ENCODE data around the gene ITIH2. TPM values are rescaled to one million over a fixed set of nuclear protein-coding genes. Genes with fewer than 3 reads are reported as not detected.
A peak's percentile ranks its signal among the peaks of the same experiment; 100 is the strongest.

Gene ITIH2
- total and polyA plus RNA-seq, 2 of the 8 experiments (the other 6 are each of a cell fraction or from before 2014, with no cell fraction given), result not detected

- POLR2A ChIA-PET (ENCODE audit: partially characterized antibody), result interaction anchor here (0.7 to 3.2 kb wide), 10 partner anchors 9 to 40 kb away, joined by 3 to 28 read pairs (median 6); partner anchors contain the start of gene TAF3
- Histone ChIP-seq H2BK20ac (ENCODE audit: low read length) (no peak overlapping the region), H2BK5ac (ENCODE audit: low read depth, low read length) (peak overlapping the region; percentile 87), H2AK5ac (ENCODE audit: low read depth, low read length) (no peak overlapping the region), H3K9ac (replicated peaks in 1 of 4; ENCODE audit: extremely low read depth in 1 of 4, low read depth in 3 of 4, low read length in 3 of 4) (peak overlapping the region; percentile 88 to 92 (median 90)), H3K4me3 (ENCODE audit: extremely low read depth in 1 of 4, insufficient read depth in 2 of 4, low read depth in 3 of 4, low read length in 4 of 4) (peak overlapping the region; percentile 77 to 98 (median 92)), H2AFZ (ENCODE audit: low read length) (peak overlapping the region; percentile 96; the same call in 1 of the 2 replicates), H4K20me1 (replicated peaks in 1 of 2; ENCODE audit: control insufficient read depth in 1 of 2, insufficient read depth in 2 of 2, low read length in 2 of 2) (peaks cover 7 to 8% of the 10 kb centered on the region in 2 experiments), H3K36me3 (ENCODE audit: control insufficient read depth in 2 of 4, insufficient read depth in 4 of 4, low read length in 3 of 4) (peaks cover 0 to 11% (median 0%) of the 10 kb centered on the region in 4 experiments; a peak in 1 of 8 replicates), H3K56ac (replicated peaks; ENCODE audit: insufficient read length, low read depth, low read length) (no peak overlapping the region), H3K14ac (ENCODE audit: insufficient read length) (no peak overlapping the region), H3K23me2 (ENCODE audit: low read depth, low read length) (0 out of 2 replicates have a peak, but pooled peaks cover 9% of the 10 kb centered on the region), H3K4ac (replicated peaks; ENCODE audit: insufficient read length, low read depth, low read length) (no peak overlapping the region), H4K91ac (replicated peaks; ENCODE audit: insufficient read length, low read length) (no peak overlapping the region), H3K27me3 (replicated peaks in 1 of 4; ENCODE audit: control insufficient read depth in 3 of 4, extremely low read depth in 1 of 4, insufficient read depth in 3 of 4, low read length in 3 of 4) (no peaks in the 10 kb centered on the region), H3K79me1 (ENCODE audit: low read depth, low read length) (peaks cover 2% of the 10 kb centered on the region; the same call in 1 of the 2 replicates), H3K27ac (ENCODE audit: low read depth, low read length) (peak overlapping the region; percentile 66; the same call in 1 of the 2 replicates), H3K23ac (ENCODE audit: insufficient read length) (no peak overlapping the region), H3K4me1 (replicated peaks in 1 of 4; ENCODE audit: control insufficient read depth in 3 of 4, insufficient read depth in 4 of 4, low read length in 3 of 4) (peaks cover 0 to 5% (median 1%) of the 10 kb centered on the region in 4 experiments; a peak in 4 of 7 replicates), H2BK12ac (ENCODE audit: low read depth, low read length) (no peak overlapping the region), H4K8ac (ENCODE audit: extremely low read depth, insufficient read depth, low read length) (peak overlapping the region; percentile 76), H2BK120ac (replicated peaks; ENCODE audit: low read depth, low read length) (no peak overlapping the region), H3K9me3 (ENCODE audit: insufficient read depth in 2 of 2, low read depth in 1 of 2, low read length in 1 of 2) (no peaks in the 10 kb centered on the region), H3K18ac (ENCODE audit: extremely low read depth, low read length) (peak overlapping the region; percentile 96; the same call in 1 of the 2 replicates), H3K79me2 (ENCODE audit: control insufficient read depth in 1 of 2, insufficient read depth in 2 of 2, low read length in 2 of 2) (peaks cover 24 to 94% of the 10 kb centered on the region in 2 experiments), H4K5ac (ENCODE audit: insufficient read length, low read depth, low read length) (peak overlapping the region; percentile 73), H3K4me2 (ENCODE audit: insufficient read depth in 1 of 2, low read depth in 2 of 2, low read length in 2 of 2) (peak overlapping the region; percentile 68 to 86), H2BK15ac (ENCODE audit: low read length) (no peak overlapping the region)
- CTCF ChIA-PET (ENCODE audit: partially characterized antibody), result interaction anchor here (0.8 to 1.3 kb wide), 3 partner anchors 10 to 1349 kb away, joined by 3 to 4 read pairs (median 4); no protein-coding TSS in a partner anchor
- peak; percentile 29 for TF ChIP-seq TAF7 (optimal IDR thresholded peaks at IDR 0.05; ENCODE audit: borderline replicate concordance, low read depth, low read length)
- TF ChIP-seq KDM5A (IDR thresholded peaks at IDR 0.05; ENCODE audit: low read length), result 0 out of 2 replicates have a peak, but pooled peaks have one; percentile 4
- no peak for TF ChIP-seq EGR1 (IDR thresholded peaks at IDR 0.05; ENCODE audit: borderline replicate concordance, low read depth, low read length)
- no peak for FAIRE-seq
- DNase-seq (ENCODE audit: low read depth in 1 of 2, low spot score in 2 of 2), result no peak
- 6% methylated on average over 26 of the region's 26 CpGs; no CpG with 5 or more reads in 1 of the 2 experiments for WGBS, 2 experiments (ENCODE audit: extremely low coverage in 1 of 2, insufficient coverage in 1 of 2, insufficient read length in 1 of 2, insufficient replicate concordance in 2 of 2, low coverage in 1 of 2, low lambda C conversion rate in 2 of 2, missing lambda C conversion rate in 1 of 2)
Measured at GRCh38 chr10:7787150-7787856, 84.2 kb downstream of the ITIH2 start.

Measured in H1 (cell line).